ENCODE results near the gene CEBPZOS.

DNA sequence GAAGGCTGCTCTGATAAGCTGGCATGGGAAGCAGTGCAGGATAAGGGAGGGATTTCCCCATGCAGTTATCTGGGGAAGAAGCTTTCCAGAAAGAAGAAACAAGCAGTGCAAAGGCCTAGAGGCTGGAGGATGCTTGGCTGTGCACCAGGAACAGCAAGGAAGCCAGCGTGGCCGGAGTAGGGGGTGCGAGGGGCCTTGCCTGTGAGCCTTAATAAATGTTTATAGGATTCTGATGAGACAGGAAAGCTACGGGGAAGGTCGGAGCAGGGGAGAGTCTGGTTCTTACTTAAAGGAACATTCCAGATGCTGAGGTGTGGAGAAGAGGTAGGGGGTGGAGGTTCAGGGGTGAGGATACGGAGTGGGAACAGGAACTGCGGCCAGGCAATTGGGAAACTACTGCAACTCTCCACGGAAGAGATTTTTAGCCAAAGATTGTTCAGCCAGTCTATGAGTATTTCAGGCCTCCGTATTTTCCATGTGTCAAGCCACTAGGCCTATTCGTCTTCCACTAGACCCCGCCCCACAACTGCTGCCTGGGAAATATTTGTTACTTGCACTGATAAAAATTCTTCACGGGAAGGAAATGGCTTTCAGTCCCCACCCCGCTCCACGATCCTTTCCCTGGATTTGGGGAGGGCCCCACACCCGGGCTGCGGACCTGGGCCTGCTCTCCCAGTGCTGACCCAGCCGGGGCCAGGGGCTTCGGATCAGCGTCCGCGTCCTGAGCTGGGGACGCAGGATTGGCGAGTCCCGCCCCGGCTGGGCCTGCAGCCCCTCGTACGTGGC lies 40.0 kb upstream of the CEBPZOS start:
- no peak for TF ChIP-seq CTCF (conservative IDR thresholded peaks at IDR 0.05; ENCODE audit: low read depth, low read length)
- no peak for TF ChIP-seq EZH2 (IDR thresholded peaks at IDR 0.05; ENCODE audit: borderline replicate concordance, low read depth, low read length, poor library complexity, severe bottlenecking)

Data from A673 (cell line).